Ishikawa (cell line): ENCODE measurements around the gene DNAJC5.
A peak's percentile ranks its signal among the peaks of the same experiment; 100 is the strongest.

Source experiments
- EGR1 ChIP-seq: IDR thresholded peaks from 2 replicates; pipeline ENCODE4 v1.6.1; 2012
- RAD21 ChIP-seq: IDR thresholded peaks from 2 replicates; pipeline ENCODE4 v1.6.1; 2012; ENCODE audit warnings: low read depth
- TAF1 ChIP-seq: IDR thresholded peaks from 2 replicates; pipeline ENCODE4 v1.6.1; 2012; ENCODE audit warnings: low read depth, mild to moderate bottlenecking
- TEAD4 ChIP-seq: IDR thresholded peaks from 2 replicates; pipeline ENCODE4 v1.6.1; 2012
- ZBTB7A ChIP-seq: IDR thresholded peaks from 2 replicates; pipeline ENCODE4 v1.6.1; 2012; ENCODE audit warnings: low read depth
- TF ChIP-seq, protein P1 (sequence below): IDR thresholded peaks from 2 replicates; pipeline ENCODE4 v1.6.1; 2012

DNA sequence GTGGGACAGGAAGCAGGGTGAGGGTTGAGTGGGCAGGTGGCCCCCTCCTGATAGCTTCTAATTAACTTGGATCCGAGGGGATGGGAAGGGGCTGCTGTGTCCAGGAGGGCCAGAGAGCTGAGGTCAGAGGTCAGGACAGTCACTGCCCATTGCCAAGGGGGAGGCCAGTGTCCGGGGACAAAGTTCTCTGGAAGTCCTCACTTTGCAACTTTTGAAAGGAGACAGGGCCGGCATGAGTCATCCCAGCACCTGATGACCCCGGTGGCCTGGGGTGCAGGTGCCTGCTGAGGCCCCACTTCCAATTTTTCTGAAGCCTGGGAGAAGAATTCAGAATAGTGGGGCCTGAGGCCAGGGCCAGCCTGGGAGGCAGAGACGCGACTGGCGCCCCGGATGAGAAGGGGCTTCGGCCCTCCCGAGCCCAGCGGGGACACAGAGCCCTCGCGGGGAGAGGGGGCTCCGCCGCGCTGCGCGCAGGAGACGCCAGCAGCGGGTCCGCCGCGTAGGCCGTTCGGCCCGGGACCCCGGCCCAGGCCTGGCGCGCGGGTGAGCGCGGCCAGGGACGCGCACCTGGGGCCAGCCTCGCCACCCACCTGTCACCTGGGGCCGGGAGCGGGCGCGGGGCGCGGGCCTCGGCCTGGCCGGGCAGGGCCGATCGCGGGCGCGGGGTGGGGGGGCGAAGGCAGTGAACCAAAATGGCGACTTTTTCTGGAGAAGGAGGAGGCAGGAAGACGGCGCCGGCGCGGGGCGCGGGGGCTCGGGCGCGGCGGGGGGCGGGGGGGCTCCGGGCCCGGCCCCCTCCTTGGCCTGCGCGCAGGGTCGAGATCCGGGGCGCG is 74.2 kb downstream of the DNAJC5 start:
- TF ChIP-seq, protein P1, sequence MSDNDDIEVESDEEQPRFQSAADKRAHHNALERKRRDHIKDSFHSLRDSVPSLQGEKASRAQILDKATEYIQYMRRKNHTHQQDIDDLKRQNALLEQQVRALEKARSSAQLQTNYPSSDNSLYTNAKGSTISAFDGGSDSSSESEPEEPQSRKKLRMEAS = no peak; the same call in 1 of the 2 replicates
- TF ChIP-seq TAF1 = 0 out of 2 replicates have a peak, but pooled peaks have one; percentile 11
- TF ChIP-seq EGR1 = no peak
- TF ChIP-seq ZBTB7A = no peak
- no peak for TF ChIP-seq RAD21
- TF ChIP-seq TEAD4 = no peak
